Measurements from ENCODE around the gene FOSL1.

Gene FOSL1

GRCh38 chr11:65896034-65896999 is 3.9 kb downstream of the FOSL1 start:
- DNase-seq (ENCODE audit: low spot score): no peak

GRCh38 chr11:65895482-65895981 is 4.7 kb downstream of the FOSL1 start:
- DNase-seq (ENCODE audit: low spot score): no peak

GRCh38 chr11:65894034-65894591 is 6.1 kb downstream of the FOSL1 start:
- DNase-seq (ENCODE audit: low spot score): no peak

- no peak for DNase-seq (ENCODE audit: low spot score)
Measured at GRCh38 chr11:65892661-65893317, 7.4 kb downstream of the FOSL1 start.

- DNase-seq (ENCODE audit: low spot score): peak; percentile 35
Measured at GRCh38 chr11:65892137-65892540, 8.0 kb downstream of the FOSL1 start.

GRCh38 chr11:65891219-65892136 is 8.7 kb downstream of the FOSL1 start:
- DNase-seq (ENCODE audit: low spot score): peak; percentile 46

- peak; percentile 94 for DNase-seq (ENCODE audit: low spot score)
Measured at GRCh38 chr11:65890324-65891218, 9.6 kb downstream of the FOSL1 start, which contains the start of gene CCDC85B. TSS of gene CCDC85B (plus strand) at chr11:65890673. CDS start at chr11:65890784, 111 bp downstream.

- peak; percentile 95 for DNase-seq (ENCODE audit: low spot score)
Measured at GRCh38 chr11:65888163-65888814, 11.9 kb downstream of the FOSL1 start, which contains the start of gene FIBP. TSS of gene FIBP (minus strand) at chr11:65888471. CDS start at chr11:65888418, 53 bp downstream.

GRCh38 chr11:65887723-65888162 is 12.4 kb downstream of the FOSL1 start:
- peak; percentile 63 for DNase-seq (ENCODE audit: low spot score)

- DNase-seq (ENCODE audit: low spot score): no peak
Measured at GRCh38 chr11:65886826-65887722, 13.1 kb downstream of the FOSL1 start.

GRCh38 chr11:65885808-65886536 is 14.2 kb downstream of the FOSL1 start:
- no peak for DNase-seq (ENCODE audit: low spot score)

GRCh38 chr11:65885231-65885630 is 15.0 kb downstream of the FOSL1 start:
- no peak for DNase-seq (ENCODE audit: low spot score)

GRCh38 chr11:65884716-65885092 is 15.5 kb downstream of the FOSL1 start:
- peak; percentile 84 for DNase-seq (ENCODE audit: low spot score)

GRCh38 chr11:65883786-65884715 is 16.1 kb downstream of the FOSL1 start:
- no peak for DNase-seq (ENCODE audit: low spot score)

- DNase-seq (ENCODE audit: low spot score): no peak
Measured at GRCh38 chr11:65883058-65883761, 17.0 kb downstream of the FOSL1 start.
